ENCODE data around the gene LPP. TPM values are rescaled to one million over a fixed set of nuclear protein-coding genes. Genes with fewer than 3 reads are reported as not detected.

LPP gene
- total RNA-seq, 6 donors from 2014 or later, result 86.0 to 196 (median 160) TPM

DNA sequence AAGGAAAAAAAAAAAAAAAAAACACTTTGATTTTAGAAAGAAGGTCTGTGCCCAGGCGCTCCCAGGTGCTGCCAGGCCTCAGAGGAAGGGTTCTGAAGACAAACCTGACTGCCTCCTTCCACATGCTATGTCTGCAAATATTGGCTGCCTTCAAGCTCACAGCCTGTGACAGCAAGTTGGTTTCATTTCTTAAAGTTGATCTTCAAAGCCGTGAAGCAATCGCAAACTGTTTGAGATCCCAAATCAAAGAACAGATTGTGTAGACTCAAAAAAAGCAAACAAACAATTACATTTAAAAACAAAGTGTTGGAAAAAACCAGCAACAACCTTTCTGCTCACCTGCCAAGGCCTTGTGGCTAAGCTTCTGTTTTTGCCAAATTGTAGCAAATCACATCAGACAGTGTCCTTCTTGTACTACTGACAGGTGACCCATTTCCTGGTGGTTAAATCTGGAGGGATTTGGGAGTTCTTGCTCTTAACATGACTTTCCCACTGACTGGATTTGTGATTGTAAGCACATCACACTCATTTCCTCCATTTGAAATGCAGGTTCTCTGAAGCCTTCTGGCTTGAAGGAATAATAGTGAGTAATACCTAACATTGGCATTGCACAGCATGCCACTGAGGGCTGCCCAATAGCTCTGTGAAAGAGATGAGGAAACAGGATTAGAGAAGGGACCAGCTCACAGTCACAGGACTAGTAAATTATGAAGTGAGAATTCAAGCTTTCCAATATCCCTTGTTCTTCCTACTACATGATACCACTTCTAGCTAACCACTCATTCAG, 502.4 kb downstream of the LPP start:
- TF ChIP-seq, protein P1, sequence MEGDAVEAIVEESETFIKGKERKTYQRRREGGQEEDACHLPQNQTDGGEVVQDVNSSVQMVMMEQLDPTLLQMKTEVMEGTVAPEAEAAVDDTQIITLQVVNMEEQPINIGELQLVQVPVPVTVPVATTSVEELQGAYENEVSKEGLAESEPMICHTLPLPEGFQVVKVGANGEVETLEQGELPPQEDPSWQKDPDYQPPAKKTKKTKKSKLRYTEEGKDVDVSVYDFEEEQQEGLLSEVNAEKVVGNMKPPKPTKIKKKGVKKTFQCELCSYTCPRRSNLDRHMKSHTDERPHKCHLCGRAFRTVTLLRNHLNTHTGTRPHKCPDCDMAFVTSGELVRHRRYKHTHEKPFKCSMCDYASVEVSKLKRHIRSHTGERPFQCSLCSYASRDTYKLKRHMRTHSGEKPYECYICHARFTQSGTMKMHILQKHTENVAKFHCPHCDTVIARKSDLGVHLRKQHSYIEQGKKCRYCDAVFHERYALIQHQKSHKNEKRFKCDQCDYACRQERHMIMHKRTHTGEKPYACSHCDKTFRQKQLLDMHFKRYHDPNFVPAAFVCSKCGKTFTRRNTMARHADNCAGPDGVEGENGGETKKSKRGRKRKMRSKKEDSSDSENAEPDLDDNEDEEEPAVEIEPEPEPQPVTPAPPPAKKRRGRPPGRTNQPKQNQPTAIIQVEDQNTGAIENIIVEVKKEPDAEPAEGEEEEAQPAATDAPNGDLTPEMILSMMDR (IDR thresholded peaks at IDR 0.05), result no peak
- TF ChIP-seq POLR2AphosphoS5 (IDR thresholded peaks at IDR 0.05) (no peak), POLR2A (IDR thresholded peaks at IDR 0.05) (no peak), EP300 (IDR thresholded peaks at IDR 0.05) (no peak)
- peak in 1 of 2 donors; percentile 24 for DNase-seq
- Histone ChIP-seq H3K27ac (peak overlapping the region in 1 of 4 donors; percentile 11), H3K36me3 (no peaks in the 10 kb centered on the region), H3K9me3 (no peaks in the 10 kb centered on the region), H3K4me1 (peaks cover 0 to 6% (median 4%) of the 10 kb centered on the region in 4 donors), H3K27me3 (no peaks in the 10 kb centered on the region), H3K4me3 (no peak overlapping the region)
- WGBS, 2 donors, result 73 to 96% methylated on average over 3 of the region's 3 CpGs
- peak in 1 of 2 donors; percentile 57 for ATAC-seq (ENCODE audit: low FRiP score in 2 of 2)

DNA sequence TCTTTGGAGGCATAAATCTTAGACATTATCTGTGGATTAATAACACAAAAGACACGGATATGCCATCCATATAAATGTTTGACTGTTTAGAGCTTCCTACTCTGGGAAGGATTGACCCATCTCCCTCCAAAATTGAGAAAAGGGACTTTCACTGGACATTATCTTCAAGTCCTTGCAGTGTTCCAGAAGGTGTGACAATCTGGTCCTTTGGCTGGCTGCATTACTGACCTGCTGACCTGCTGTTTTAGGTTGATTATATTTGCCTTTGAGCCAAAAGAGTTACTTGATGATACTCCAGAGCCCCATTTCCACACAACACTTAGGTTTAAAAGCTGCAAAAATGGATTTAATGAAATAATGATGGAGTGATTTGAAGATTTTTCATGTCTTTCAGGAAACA, 504.6 kb downstream of the LPP start:
- peaks cover 0 to 6% (median 4%) of the 10 kb centered on the region in 4 donors for H3K4me1 ChIP-seq
- ATAC-seq (ENCODE audit: low FRiP score in 2 of 2) (no peak), DNase-seq (no peak)
- no peak overlapping the region for H3K4me3 ChIP-seq
- H3K9me3 ChIP-seq, result no peaks in the 10 kb centered on the region
- no peak overlapping the region for H3K27ac ChIP-seq
- H3K27me3 ChIP-seq, result no peaks in the 10 kb centered on the region
- H3K36me3 ChIP-seq, result no peaks in the 10 kb centered on the region
- TF ChIP-seq POLR2A (IDR thresholded peaks at IDR 0.05) (no peak), POLR2AphosphoS5 (IDR thresholded peaks at IDR 0.05) (no peak), EP300 (IDR thresholded peaks at IDR 0.05) (no peak)
- TF ChIP-seq, protein P1 (IDR thresholded peaks at IDR 0.05), result no peak
- WGBS, 2 donors, result 85 to 89% methylated on average over 1 of the region's 1 CpG

DNA sequence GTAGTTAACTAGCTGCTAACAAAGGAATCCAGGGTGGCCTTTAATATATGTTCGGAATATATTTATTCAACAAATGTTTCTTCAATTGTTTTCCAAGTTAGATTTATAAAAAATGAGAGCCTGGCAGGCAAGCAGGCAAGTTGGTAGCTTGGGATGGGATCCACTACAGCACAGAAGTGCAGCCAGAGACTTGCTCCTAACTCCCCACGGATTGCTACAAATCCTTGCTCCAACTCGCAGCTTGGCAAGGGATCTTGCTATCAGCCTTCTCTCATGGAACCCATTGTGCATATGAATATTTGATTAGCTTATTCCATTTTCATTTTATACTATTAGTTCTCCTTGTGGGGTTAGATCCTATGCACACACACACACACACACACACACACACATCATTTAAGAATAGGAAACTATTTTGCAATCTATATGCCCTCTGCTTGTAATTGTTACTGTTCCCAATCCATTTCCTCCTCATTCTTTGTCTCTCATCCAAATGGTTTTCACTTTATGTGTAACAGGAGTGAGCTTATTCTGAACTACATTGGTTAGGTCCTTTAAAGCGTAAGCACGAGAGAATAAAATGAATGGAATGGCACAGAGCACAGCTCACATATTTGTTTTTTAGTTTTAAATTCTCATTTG, 505.6 kb downstream of the LPP start:
- H3K4me1 ChIP-seq, result peaks cover 0 to 6% (median 4%) of the 10 kb centered on the region in 4 donors

DNA sequence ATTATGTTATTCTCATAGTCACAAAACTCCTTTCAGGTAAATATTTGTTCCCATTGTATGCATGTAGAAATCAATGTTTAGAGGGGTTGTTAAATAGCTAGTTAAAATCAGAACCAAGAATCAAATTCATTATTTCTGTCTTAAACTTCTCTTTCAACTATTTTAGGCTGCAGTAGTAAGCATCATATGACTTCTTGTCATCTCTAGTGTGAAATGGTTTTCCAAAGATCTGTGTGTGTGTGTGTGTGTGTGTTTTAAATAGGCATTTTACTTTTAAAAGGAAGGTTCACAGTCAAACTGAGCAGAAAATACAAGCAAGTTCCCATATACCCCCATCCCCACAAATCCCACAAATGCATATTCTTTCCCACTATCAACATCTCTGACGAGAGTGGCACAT, 506.5 kb downstream of the LPP start:
- peaks cover 0 to 6% (median 4%) of the 10 kb centered on the region in 4 donors for H3K4me1 ChIP-seq
- no peaks in the 10 kb centered on the region for H3K27me3 ChIP-seq
- ATAC-seq (ENCODE audit: low FRiP score in 2 of 2) (no peak), DNase-seq (no peak)
- no peak overlapping the region for H3K27ac ChIP-seq
- no peaks in the 10 kb centered on the region for H3K36me3 ChIP-seq
- TF ChIP-seq POLR2AphosphoS5 (IDR thresholded peaks at IDR 0.05), result no peak
- TF ChIP-seq, protein P1 (IDR thresholded peaks at IDR 0.05), result no peak
- TF ChIP-seq POLR2A (IDR thresholded peaks at IDR 0.05), result no peak
- no peak for TF ChIP-seq EP300 (IDR thresholded peaks at IDR 0.05)
- H3K9me3 ChIP-seq, result no peaks in the 10 kb centered on the region
- H3K4me3 ChIP-seq, result no peak overlapping the region
- WGBS, 2 donors, result 89 to 92% methylated on average over 1 of the region's 1 CpG

More for the DNA sequence above, 505.6 kb downstream of the LPP start:
- H3K27ac ChIP-seq, result no peak overlapping the region
- no peak overlapping the region for H3K4me3 ChIP-seq
- ATAC-seq (ENCODE audit: low FRiP score in 2 of 2) (no peak), DNase-seq (no peak)
- no peaks in the 10 kb centered on the region for H3K27me3 ChIP-seq
- H3K36me3 ChIP-seq, result no peaks in the 10 kb centered on the region
- 82 to 88% methylated on average over 5 of the region's 5 CpGs for WGBS, 2 donors
- TF ChIP-seq POLR2A (IDR thresholded peaks at IDR 0.05) (no peak), EP300 (IDR thresholded peaks at IDR 0.05) (no peak), POLR2AphosphoS5 (IDR thresholded peaks at IDR 0.05) (no peak)
- TF ChIP-seq, protein P1 (IDR thresholded peaks at IDR 0.05), result no peak
- H3K9me3 ChIP-seq, result no peaks in the 10 kb centered on the region
